Measurements from ENCODE around the gene HSD11B2.

HSD11B2 gene

DNA sequence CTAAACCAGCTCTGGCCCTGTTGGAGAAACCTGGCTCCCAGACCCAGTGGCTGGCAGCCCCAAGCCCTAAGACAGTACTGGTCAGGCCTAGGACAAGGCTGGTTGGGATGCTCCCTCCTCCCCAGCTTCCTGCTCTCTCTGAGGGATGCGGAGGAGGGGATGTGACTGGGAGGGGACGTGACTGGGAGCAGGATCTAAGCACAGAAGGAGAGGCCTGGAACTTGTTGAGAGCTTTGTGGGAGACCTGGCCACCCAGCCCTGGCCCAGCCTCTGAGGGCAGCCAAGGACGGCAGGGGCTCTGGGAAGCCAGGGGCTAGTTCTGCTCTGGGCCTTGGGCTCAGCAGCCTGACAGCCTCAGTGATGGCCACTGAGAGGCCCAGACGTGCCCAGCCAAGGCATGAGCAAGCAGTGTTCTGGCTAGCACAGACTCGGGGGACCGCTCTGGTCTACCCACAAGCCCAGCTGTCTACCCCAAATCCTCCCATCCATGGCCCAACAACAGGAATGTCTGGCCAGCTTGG, 27.3 kb downstream of the HSD11B2 start:
- DNase-seq (ENCODE audit: low read depth) = no peak
- H3K4me3 ChIP-seq (ENCODE audit: control insufficient read depth, low read depth, low read length) = no peak overlapping the region
- TF ChIP-seq, protein P1, sequence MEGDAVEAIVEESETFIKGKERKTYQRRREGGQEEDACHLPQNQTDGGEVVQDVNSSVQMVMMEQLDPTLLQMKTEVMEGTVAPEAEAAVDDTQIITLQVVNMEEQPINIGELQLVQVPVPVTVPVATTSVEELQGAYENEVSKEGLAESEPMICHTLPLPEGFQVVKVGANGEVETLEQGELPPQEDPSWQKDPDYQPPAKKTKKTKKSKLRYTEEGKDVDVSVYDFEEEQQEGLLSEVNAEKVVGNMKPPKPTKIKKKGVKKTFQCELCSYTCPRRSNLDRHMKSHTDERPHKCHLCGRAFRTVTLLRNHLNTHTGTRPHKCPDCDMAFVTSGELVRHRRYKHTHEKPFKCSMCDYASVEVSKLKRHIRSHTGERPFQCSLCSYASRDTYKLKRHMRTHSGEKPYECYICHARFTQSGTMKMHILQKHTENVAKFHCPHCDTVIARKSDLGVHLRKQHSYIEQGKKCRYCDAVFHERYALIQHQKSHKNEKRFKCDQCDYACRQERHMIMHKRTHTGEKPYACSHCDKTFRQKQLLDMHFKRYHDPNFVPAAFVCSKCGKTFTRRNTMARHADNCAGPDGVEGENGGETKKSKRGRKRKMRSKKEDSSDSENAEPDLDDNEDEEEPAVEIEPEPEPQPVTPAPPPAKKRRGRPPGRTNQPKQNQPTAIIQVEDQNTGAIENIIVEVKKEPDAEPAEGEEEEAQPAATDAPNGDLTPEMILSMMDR (conservative IDR thresholded peaks at IDR 0.05; ENCODE audit: control insufficient read depth, insufficient read depth, low read depth, low read length) = no peak

DNA sequence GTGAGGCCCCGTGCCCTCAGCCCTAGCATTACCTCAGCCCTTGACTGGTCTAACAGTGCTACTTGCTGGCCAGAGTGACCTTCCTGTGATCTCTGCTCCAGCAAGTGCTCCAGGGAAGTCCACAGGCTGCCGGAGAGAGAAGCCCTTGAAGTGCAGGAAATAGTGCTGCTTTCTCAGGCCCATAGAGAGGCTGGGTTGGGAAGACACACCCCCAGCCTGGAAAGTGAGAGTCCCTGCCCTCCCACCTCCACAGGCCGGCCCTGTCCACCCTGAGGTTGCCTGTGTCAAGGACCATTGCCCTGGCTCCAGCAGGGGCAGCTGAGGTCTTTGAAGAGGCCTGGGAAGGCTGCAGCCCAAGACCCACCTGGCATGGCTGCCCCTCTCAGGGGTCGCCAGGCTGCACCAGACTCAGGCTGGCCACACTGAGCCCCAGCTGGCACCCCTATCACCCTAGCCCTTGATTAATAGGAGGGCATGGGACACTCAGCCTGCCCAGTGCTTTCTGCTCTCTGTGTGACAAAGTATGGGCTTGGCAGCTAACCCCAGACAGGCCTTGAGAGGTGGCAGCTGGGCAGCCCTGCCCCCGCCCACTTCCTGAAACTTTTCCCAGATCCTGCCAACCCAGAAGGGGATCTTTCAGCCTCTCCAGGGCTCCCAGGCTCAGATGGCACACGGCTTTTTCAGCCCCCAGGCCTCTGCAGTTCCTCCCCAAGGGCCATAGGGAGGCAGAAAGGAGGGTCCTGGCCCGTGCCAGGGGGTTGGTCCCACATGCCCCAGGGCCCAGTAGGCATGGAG, 28.3 kb downstream of the HSD11B2 start:
- TF ChIP-seq, protein P1 (conservative IDR thresholded peaks at IDR 0.05; ENCODE audit: control insufficient read depth, insufficient read depth, low read depth, low read length) = no peak
- H3K4me3 ChIP-seq (ENCODE audit: control insufficient read depth, low read depth, low read length) = no peak overlapping the region
- DNase-seq (ENCODE audit: low read depth) = no peak

DNA sequence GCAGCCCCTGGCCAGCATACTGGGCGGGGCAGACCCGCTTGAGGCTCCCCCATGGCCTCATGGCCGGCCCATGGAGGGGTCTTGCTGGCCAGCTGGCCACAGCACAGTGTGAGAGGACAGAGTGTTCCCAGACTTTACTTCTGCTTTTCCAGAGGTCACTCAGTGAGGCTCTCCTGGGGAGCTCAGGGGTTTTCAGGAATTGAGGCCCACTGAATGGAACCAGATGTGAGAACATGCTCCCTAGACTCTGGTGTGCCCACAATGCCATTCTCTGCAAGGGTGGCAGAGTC, 28.9 kb downstream of the HSD11B2 start:
- DNase-seq (ENCODE audit: low read depth) = no peak
- no peak overlapping the region for H3K4me3 ChIP-seq (ENCODE audit: control insufficient read depth, low read depth, low read length)
- TF ChIP-seq, protein P1 (conservative IDR thresholded peaks at IDR 0.05; ENCODE audit: control insufficient read depth, insufficient read depth, low read depth, low read length) = no peak

DNA sequence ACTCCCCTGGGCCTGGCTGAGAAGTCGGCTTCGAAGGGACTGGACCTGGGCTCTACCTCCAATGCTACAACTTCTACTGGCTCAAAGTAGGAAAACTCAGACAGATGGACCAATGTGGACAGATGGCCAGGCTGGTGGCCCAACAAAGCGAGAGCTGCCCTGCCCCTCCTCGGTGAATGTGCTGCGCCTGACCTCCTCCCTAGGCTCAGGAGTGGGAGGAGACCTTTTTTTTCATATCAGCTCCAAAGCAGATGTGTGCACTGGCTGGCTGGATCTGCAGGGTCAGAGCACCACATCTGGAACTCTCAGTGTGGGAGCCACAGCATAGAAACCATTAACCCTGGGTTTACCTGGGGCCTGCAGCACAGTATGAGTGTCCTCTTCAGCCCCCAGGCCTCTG, 29.2 kb downstream of the HSD11B2 start:
- no peak for DNase-seq (ENCODE audit: low read depth)
- TF ChIP-seq, protein P1 (conservative IDR thresholded peaks at IDR 0.05; ENCODE audit: control insufficient read depth, insufficient read depth, low read depth, low read length) = no peak
- H3K4me3 ChIP-seq (ENCODE audit: control insufficient read depth, low read depth, low read length) = no peak overlapping the region

DNA sequence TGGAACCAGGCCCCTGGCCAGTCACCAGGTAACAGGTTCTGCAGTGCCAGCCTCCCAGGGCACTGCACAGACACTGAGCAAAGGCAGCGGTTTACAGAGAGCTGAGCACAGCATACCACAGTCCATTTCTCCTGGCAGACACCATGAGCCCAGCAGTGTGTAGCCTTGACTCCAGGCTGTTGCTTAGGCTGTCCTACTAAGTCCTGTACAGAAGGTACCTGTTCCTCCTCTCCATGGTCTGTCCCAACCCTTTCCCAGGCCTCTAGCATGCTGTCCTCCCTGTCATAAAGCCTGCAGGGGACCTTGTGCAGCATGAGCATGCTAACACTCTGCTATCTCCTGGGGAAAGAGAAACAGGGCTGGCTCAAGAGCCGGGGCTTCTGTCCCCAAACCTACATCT, 30.0 kb downstream of the HSD11B2 start:
- H3K4me3 ChIP-seq (ENCODE audit: control insufficient read depth, low read depth, low read length) = no peak overlapping the region
- no peak for DNase-seq (ENCODE audit: low read depth)
- TF ChIP-seq, protein P1 (conservative IDR thresholded peaks at IDR 0.05; ENCODE audit: control insufficient read depth, insufficient read depth, low read depth, low read length) = no peak

DNA sequence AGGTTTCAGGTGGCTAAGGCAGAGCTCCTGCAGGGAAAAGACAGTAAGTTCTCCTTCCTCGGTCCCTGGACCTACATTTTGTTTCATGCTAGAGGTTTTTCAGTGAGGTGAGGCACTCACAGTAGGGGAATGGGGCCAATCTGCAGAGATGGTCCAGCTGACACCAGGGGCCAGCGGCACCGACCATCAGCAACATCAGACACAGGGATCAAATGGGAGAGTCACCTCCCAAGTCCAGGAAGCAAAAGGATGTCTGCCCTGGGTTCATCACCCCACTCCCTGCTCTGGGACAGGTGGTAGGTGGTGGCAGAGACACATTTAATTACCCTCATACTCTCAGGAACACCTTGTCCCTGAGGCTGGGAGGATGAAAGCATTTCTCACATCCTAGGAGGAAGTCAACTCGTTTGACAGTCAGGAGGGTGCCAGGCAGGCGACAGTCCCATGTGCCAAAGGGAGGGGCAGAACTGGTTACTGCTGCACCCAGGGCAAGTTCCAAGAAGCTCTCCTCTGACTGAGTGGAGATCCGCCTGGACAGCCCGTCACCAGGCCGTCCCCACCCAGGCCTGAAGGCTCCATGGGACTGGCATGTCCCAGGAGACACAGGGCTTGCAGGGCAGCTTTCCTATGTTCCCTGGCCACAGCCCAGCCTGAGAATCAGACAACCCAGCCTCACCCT, 30.8 kb downstream of the HSD11B2 start:
- TF ChIP-seq, protein P1 (conservative IDR thresholded peaks at IDR 0.05; ENCODE audit: control insufficient read depth, insufficient read depth, low read depth, low read length) = no peak
- DNase-seq (ENCODE audit: low read depth) = no peak
- H3K4me3 ChIP-seq (ENCODE audit: control insufficient read depth, low read depth, low read length) = no peak overlapping the region
